RWPE2 (cell line): ENCODE results near the gene TRIO.

Source experiments
- ATAC-seq: fragments of 200-7000 bp; cut with Tn5 transposase; 3 replicates; pipeline ENCODE4 v1.9.1; 2021; ENCODE audit warnings: low read depth
- DNase-seq: peaks from one replicate; pipeline ENCODE4 v3.0.0-alpha.2; 2020; ENCODE audit warnings: low spot score
- H3K27ac ChIP-seq: fragments of 450-650 bp; 2 replicates; pipeline ENCODE4 v1.5.1; 2017; ENCODE audit warnings: mild to moderate bottlenecking; ENCODE audit not compliant: poor library complexity, severe bottlenecking
- H3K27me3 ChIP-seq: fragments of 250-450 bp; sonication (Bioruptor Pico); 2 replicates; pipeline ENCODE4 v1.5.1; 2021; ENCODE audit warnings: mild to moderate bottlenecking, moderate library complexity; ENCODE audit not compliant: insufficient read depth, poor library complexity, severe bottlenecking
- H3K36me3 ChIP-seq: fragments of 250-450 bp; sonication (Bioruptor Pico); 2 replicates; pipeline ENCODE4 v1.5.1; 2020; ENCODE audit warnings: low read depth, mild to moderate bottlenecking, moderate library complexity
- H3K4me1 ChIP-seq: fragments of 250-450 bp; sonication (Bioruptor Pico); 2 replicates; pipeline ENCODE4 v1.5.1; 2021; ENCODE audit warnings: mild to moderate bottlenecking, moderate library complexity; ENCODE audit not compliant: insufficient read depth, poor library complexity, severe bottlenecking
- H3K4me3 ChIP-seq: fragments of 250-450 bp; sonication (Bioruptor Pico); 2 replicates; pipeline ENCODE4 v1.5.1; 2021; ENCODE audit warnings: mild to moderate bottlenecking, moderate library complexity; ENCODE audit not compliant: severe bottlenecking
- H3K9me3 ChIP-seq: fragments of 250-450 bp; sonication (Bioruptor Pico); 2 replicates; pipeline ENCODE4 v1.5.1; 2021; ENCODE audit warnings: mild to moderate bottlenecking, moderate library complexity; ENCODE audit not compliant: severe bottlenecking
- TF ChIP-seq, protein P1 (sequence below): fragments of 450-650 bp; IDR thresholded peaks from one replicate; pipeline ENCODE4 v1.5.1; 2017; ENCODE audit warnings: mild to moderate bottlenecking, moderate library complexity; ENCODE audit not compliant: poor library complexity, severe bottlenecking

TRIO gene

DNA sequence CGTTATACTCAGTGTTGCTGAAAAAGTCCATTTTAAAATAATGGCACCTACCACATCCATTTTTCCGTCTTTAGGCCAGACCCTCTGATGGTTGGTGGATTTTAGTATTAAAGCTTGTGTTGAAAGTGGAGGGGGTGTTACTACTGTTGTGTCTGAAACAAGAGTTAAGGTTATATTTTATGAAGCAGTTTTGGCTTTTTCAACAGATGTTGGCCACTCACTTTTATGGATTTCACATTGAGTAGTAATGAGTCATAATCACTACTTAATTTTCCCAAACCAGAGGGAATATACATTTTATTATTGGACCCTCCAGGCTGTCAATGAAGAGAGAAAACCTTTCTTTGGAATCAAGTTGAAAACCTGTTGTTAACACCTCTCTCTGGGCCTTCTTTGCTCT lies 88.0 kb downstream of the TRIO start:
- no peak for DNase-seq
- ATAC-seq: no peak
- Histone ChIP-seq H3K27me3 (no peaks in the 10 kb centered on the region), H3K36me3 (peaks cover 8% of the 10 kb centered on the region), H3K27ac (peak overlapping the region; percentile 78), H3K4me3 (no peak overlapping the region), H3K4me1 (peaks cover 55% of the 10 kb centered on the region), H3K9me3 (no peaks in the 10 kb centered on the region)
- TF ChIP-seq, protein P1, sequence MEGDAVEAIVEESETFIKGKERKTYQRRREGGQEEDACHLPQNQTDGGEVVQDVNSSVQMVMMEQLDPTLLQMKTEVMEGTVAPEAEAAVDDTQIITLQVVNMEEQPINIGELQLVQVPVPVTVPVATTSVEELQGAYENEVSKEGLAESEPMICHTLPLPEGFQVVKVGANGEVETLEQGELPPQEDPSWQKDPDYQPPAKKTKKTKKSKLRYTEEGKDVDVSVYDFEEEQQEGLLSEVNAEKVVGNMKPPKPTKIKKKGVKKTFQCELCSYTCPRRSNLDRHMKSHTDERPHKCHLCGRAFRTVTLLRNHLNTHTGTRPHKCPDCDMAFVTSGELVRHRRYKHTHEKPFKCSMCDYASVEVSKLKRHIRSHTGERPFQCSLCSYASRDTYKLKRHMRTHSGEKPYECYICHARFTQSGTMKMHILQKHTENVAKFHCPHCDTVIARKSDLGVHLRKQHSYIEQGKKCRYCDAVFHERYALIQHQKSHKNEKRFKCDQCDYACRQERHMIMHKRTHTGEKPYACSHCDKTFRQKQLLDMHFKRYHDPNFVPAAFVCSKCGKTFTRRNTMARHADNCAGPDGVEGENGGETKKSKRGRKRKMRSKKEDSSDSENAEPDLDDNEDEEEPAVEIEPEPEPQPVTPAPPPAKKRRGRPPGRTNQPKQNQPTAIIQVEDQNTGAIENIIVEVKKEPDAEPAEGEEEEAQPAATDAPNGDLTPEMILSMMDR: no peak

DNA sequence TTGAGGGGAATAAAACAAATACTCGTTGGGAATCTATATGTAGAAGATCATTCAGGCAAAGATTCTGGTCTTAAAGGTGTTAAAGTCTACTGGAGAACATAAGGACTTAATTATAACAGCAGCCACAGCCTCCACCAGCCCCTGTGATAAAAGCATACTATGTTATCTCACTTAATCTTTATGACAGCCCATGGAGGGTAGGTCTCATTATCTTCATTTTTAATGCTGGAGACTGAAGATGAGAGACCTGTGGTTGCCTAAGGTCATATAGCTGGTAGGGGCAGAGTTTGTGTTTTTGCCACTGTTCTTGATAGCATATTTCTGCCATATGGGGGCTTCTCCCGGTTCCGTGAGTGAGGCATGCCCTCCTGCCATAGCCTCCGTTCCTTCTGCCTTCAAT lies 88.7 kb downstream of the TRIO start:
- Histone ChIP-seq H3K36me3 (peaks cover 8% of the 10 kb centered on the region), H3K4me3 (no peak overlapping the region), H3K27ac (peak overlapping the region; percentile 78), H3K4me1 (peaks cover 57% of the 10 kb centered on the region), H3K9me3 (no peaks in the 10 kb centered on the region), H3K27me3 (no peaks in the 10 kb centered on the region)
- DNase-seq (no peak), ATAC-seq (no peak)
- TF ChIP-seq, protein P1: no peak

DNA sequence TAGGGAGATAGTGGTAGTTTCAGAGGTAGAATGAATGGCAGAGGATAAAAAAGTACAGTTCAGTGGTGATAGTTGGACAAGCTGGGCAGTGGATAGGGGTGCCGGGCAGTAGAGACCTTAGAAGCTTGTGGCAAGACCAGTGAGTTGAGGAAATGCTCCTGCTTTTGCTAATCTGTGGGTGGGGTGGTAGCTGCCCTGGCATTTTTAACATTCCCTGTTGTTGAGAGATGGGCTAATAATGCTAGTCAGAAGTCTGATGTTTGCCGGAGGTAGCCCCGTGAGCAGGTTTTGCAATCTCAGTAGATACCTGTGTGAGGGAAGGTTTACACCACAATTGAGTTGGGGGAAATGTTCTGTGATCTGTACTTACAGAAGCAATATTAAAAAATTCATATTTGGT lies 91.1 kb downstream of the TRIO start:
- no peak for DNase-seq
- Histone ChIP-seq H3K4me1 (peaks cover 60% of the 10 kb centered on the region), H3K27me3 (no peaks in the 10 kb centered on the region), H3K27ac (peak overlapping the region; percentile 78), H3K36me3 (peaks cover 8% of the 10 kb centered on the region), H3K9me3 (no peaks in the 10 kb centered on the region), H3K4me3 (no peak overlapping the region)
- TF ChIP-seq, protein P1: no peak
- peak; percentile 91 for ATAC-seq

DNA sequence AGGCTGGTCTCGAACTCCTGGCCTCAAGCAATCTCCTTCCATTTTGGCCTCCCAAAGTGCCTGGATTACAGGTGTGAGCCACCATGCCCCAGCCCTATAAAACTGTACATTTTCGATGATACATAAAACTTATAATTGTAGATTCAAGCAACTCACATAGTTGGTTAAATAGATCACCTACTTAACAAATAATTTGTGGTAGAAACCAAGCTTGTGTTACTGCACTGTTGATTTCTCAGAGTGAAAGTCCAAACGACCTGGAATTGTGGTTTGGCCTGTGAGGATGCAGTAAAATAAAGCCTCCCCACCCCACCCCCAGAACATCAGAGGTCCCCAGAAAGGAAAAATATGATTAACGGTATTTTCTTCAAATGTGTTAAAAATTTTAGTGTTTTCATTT lies 92.7 kb downstream of the TRIO start:
- Histone ChIP-seq H3K4me3 (no peak overlapping the region), H3K27me3 (no peaks in the 10 kb centered on the region), H3K9me3 (no peaks in the 10 kb centered on the region), H3K27ac (peak overlapping the region; percentile 78), H3K4me1 (peaks cover 62% of the 10 kb centered on the region), H3K36me3 (peaks cover 8% of the 10 kb centered on the region)
- TF ChIP-seq, protein P1: no peak
- ATAC-seq (no peak), DNase-seq (no peak)

DNA sequence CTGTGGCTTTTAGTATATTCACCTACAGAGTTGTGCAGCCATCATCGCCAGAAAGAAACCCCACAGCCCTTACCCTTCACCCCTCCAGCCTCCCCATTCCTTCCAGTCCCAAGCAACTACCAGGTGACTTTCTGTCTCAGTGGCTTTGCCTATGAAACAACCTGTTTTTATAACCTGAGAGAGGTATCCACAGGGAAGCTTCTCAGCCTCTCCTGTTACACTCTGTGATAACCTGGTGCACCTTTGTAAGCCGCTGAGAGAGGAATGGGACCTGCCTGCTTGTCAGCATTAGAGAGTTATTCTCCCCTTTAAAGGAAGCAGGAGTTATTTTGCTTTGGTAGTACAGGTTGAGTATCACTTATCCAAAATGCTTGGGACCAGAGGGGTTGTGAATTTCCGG lies 93.6 kb downstream of the TRIO start:
- ATAC-seq (no peak), DNase-seq (no peak)
- peaks cover 59% of the 10 kb centered on the region for H3K4me1 ChIP-seq
- H3K9me3 ChIP-seq: no peaks in the 10 kb centered on the region
- H3K27ac ChIP-seq: peak overlapping the region; percentile 78
- TF ChIP-seq, protein P1: no peak
- no peaks in the 10 kb centered on the region for H3K27me3 ChIP-seq
- no peak overlapping the region for H3K4me3 ChIP-seq
- peaks cover 8% of the 10 kb centered on the region for H3K36me3 ChIP-seq
